Measurements from ENCODE around the gene ARHGAP15.

ARHGAP15 gene

GRCh38 chr2:143710196-143710595 is 581.0 kb downstream of the ARHGAP15 start:
- TF ChIP-seq, protein P1, sequence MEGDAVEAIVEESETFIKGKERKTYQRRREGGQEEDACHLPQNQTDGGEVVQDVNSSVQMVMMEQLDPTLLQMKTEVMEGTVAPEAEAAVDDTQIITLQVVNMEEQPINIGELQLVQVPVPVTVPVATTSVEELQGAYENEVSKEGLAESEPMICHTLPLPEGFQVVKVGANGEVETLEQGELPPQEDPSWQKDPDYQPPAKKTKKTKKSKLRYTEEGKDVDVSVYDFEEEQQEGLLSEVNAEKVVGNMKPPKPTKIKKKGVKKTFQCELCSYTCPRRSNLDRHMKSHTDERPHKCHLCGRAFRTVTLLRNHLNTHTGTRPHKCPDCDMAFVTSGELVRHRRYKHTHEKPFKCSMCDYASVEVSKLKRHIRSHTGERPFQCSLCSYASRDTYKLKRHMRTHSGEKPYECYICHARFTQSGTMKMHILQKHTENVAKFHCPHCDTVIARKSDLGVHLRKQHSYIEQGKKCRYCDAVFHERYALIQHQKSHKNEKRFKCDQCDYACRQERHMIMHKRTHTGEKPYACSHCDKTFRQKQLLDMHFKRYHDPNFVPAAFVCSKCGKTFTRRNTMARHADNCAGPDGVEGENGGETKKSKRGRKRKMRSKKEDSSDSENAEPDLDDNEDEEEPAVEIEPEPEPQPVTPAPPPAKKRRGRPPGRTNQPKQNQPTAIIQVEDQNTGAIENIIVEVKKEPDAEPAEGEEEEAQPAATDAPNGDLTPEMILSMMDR (IDR thresholded peaks at IDR 0.05; ENCODE audit: borderline replicate concordance, insufficient read depth, low read depth, low read length): no peak
- no peak overlapping the region for H3K4me3 ChIP-seq (ENCODE audit: low read depth, low read length)

- TF ChIP-seq, protein P1 (IDR thresholded peaks at IDR 0.05; ENCODE audit: borderline replicate concordance, insufficient read depth, low read depth, low read length): no peak
Measured at GRCh38 chr2:143710879-143711278, 581.7 kb downstream of the ARHGAP15 start.

DNA sequence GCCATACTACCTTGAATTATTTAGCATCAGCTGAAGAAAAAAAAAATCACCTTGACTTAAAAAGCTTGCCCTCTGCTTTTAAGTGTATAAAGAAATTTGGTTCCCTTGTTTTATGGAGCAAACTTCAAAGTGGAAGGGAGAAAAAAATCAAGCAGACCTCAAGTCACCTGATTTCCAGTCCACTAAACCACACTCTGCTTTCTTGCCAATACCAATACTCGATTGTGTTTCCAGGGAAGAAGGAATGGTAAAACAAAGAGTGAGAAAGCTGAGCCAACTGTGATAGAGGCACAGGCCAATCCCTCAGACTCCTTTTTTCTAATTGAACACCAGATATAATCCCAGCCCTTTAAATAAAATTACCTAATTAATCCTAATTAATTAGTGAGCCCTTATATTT is 587.3 kb downstream of the ARHGAP15 start:
- TF ChIP-seq, protein P1 (IDR thresholded peaks at IDR 0.05; ENCODE audit: borderline replicate concordance, insufficient read depth, low read depth, low read length): no peak
- H3K4me3 ChIP-seq (ENCODE audit: low read depth, low read length): no peak overlapping the region

More at GRCh38 chr2:143710879-143711278, 581.7 kb downstream of the ARHGAP15 start:
- H3K4me3 ChIP-seq (ENCODE audit: low read depth, low read length): no peak overlapping the region

- no peak overlapping the region for H3K4me3 ChIP-seq (ENCODE audit: low read depth, low read length)
- TF ChIP-seq, protein P1 (IDR thresholded peaks at IDR 0.05; ENCODE audit: borderline replicate concordance, insufficient read depth, low read depth, low read length): no peak
Measured at GRCh38 chr2:143717053-143717452, 587.8 kb downstream of the ARHGAP15 start.

DNA sequence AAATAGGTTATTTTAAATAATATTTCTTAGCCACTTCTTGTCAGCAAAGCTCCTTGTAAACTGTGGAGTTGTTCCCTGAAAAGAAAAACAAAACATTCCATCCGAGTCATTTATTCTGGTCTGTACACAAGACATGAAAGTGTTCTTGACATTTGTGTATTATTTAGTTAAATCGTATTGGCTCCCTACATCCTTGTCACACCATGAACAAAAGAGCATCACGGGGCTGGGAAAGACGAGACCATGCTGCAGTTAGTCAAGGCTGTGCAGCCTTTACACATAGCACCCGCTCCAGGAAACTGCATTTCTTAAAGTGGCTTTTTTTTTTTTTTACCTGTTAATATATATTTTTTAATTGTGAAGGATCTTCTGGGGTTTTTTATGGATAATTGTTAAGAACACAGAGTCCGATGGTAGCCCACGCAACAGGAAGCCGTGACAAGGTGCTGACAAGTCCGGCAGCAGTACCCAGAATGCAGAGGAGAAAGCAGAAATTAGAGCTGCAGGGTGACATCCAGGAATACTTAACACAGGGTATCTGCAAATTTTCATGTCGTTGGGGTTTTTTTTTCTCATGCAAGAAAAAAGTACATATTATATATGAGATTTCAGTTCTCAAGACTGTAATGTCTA is 588.4 kb downstream of the ARHGAP15 start:
- TF ChIP-seq, protein P1 (IDR thresholded peaks at IDR 0.05; ENCODE audit: borderline replicate concordance, insufficient read depth, low read depth, low read length): no peak
- H3K4me3 ChIP-seq (ENCODE audit: low read depth, low read length): no peak overlapping the region

GRCh38 chr2:143718745-143719144 is 589.5 kb downstream of the ARHGAP15 start:
- TF ChIP-seq, protein P1 (IDR thresholded peaks at IDR 0.05; ENCODE audit: borderline replicate concordance, insufficient read depth, low read depth, low read length): no peak

DNA sequence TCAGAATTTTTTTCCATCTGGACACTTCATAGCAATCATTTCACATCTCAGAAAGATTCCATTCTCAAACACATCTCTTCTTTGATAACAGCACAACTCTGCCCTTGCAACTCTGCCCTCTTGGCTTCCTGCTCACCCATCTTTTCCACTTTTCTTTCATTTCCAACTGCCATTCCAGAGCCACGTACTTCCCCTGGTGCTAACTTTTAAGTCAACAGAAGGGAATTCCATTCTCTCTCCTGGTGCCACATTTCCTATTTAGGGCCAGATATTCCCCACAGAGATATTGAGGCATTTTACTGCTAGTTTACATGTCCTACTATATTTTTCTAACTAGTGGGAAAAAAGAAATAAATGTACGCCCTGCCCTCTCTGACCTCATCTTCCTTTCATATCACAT is 590.2 kb downstream of the ARHGAP15 start:
- TF ChIP-seq, protein P1 (IDR thresholded peaks at IDR 0.05; ENCODE audit: borderline replicate concordance, insufficient read depth, low read depth, low read length): no peak
- no peak overlapping the region for H3K4me3 ChIP-seq (ENCODE audit: low read depth, low read length)

More at GRCh38 chr2:143718745-143719144, 589.5 kb downstream of the ARHGAP15 start:
- no peak overlapping the region for H3K4me3 ChIP-seq (ENCODE audit: low read depth, low read length)

Measured in GM12875 (cell line).